CD14-positive monocyte (primary cell): ENCODE data around the gene ADAMTS9. TPM values are rescaled to one million over a fixed set of nuclear protein-coding genes. Genes with fewer than 3 reads are reported as not detected.

Source experiments
- DNase-seq, 3 donors: peaks; one replicate each; pipeline ENCODE4 v3.0.0-alpha.2; 2011 to 2022
- H2AFZ ChIP-seq: 2 replicates; pipeline ENCODE4 v1.6.0; 2012; ENCODE audit warnings: mild to moderate bottlenecking, low read depth, low read length, inconsistent platforms; ENCODE audit not compliant: insufficient read depth, poor library complexity, severe bottlenecking
- H3K27ac ChIP-seq, 2 donors: 1 replicate in 1 of 2; 2 replicates in 1 of 2; pipeline ENCODE4 v1.5.1; 2012 to 2013; ENCODE audit warnings: low read length in 2 of 2, control low read depth in 1 of 2, inconsistent platforms in 1 of 2, low read depth in 1 of 2, mild to moderate bottlenecking in 1 of 2
- H3K27me3 ChIP-seq, 2 donors: one replicate each; pipeline versions ENCODE4 v1.6.0 to v1.6.1; 2011 to 2013; ENCODE audit warnings: low read length in 2 of 2; ENCODE audit not compliant: control insufficient read depth in 2 of 2, insufficient read depth in 2 of 2
- H3K36me3 ChIP-seq, 2 donors: replicated peaks in 1 of 2; 1 replicate in 1 of 2; 2 replicates in 1 of 2; pipeline versions ENCODE4 v1.5.1 to v1.6.1; 2012 to 2013; ENCODE audit warnings: low read length in 2 of 2, control low read depth in 1 of 2, inconsistent platforms in 1 of 2, mild to moderate bottlenecking in 1 of 2; ENCODE audit not compliant: insufficient read depth in 2 of 2, control insufficient read depth in 1 of 2
- H3K4me1 ChIP-seq, 2 donors: 1 replicate in 1 of 2; 2 replicates in 1 of 2; pipeline versions ENCODE4 v1.5.1 to v1.6.1; 2012 to 2013; ENCODE audit warnings: low read length in 2 of 2, control low read depth in 1 of 2, inconsistent platforms in 1 of 2, mild to moderate bottlenecking in 1 of 2, moderate library complexity in 1 of 2; ENCODE audit not compliant: insufficient read depth in 2 of 2, control insufficient read depth in 1 of 2
- H3K4me2 ChIP-seq: replicated peaks from 2 replicates; pipeline ENCODE3; 2012; ENCODE audit warnings: low read length, moderate library complexity, mild to moderate bottlenecking; ENCODE audit not compliant: poor library complexity, severe bottlenecking; ENCODE audit errors: extremely low read depth
- H3K4me3 ChIP-seq, 3 experiments: fragments of 200-600 bp in 1 of 3; sonication (generic) in 1 of 3; replicated peaks in 1 of 3; 1 replicate in 2 of 3; 2 replicates in 1 of 3; pipeline ENCODE4 v1.5.1; 2011 to 2013; ENCODE audit warnings: low read length in 3 of 3, mild to moderate bottlenecking in 3 of 3, control low read depth in 2 of 3, low read depth in 2 of 3, inconsistent platforms in 1 of 3, moderate library complexity in 1 of 3
- H3K79me2 ChIP-seq: 2 replicates; pipeline ENCODE4 v1.6.0; 2012; ENCODE audit warnings: mild to moderate bottlenecking, control low read depth, inconsistent platforms, low read length, moderate library complexity; ENCODE audit not compliant: insufficient read depth
- H3K9ac ChIP-seq: 2 replicates; pipeline ENCODE4 v1.6.0; 2017; ENCODE audit warnings: low read length, mild to moderate bottlenecking; ENCODE audit not compliant: insufficient read depth, poor library complexity, severe bottlenecking
- H3K9me3 ChIP-seq, 2 donors: replicated peaks in 1 of 2; 1 replicate in 1 of 2; 2 replicates in 1 of 2; pipeline versions ENCODE4 v1.5.1 to v1.6.1; 2012 to 2013; ENCODE audit warnings: low read length in 2 of 2, control low read depth in 1 of 2; ENCODE audit not compliant: control insufficient read depth in 1 of 2, insufficient read depth in 1 of 2
- H4K20me1 ChIP-seq: 2 replicates; pipeline ENCODE4 v1.6.0; 2012; ENCODE audit warnings: mild to moderate bottlenecking, low read length, control low read depth, moderate library complexity; ENCODE audit not compliant: insufficient read depth
- H3K27ac Mint-ChIP-seq, 7 donors: one replicate each; pipeline ENCODE4 v1.8.0; 2020; ENCODE audit warnings: mild to moderate bottlenecking in 7 of 7, mixed read lengths in 7 of 7, moderate library complexity in 6 of 7, inconsistent platforms in 2 of 7
- H3K27me3 Mint-ChIP-seq, 3 donors: one replicate each; pipeline ENCODE4 v1.8.0; 2021 to 2022; ENCODE audit warnings: low read depth in 3 of 3, mild to moderate bottlenecking in 3 of 3, mixed read lengths in 3 of 3, moderate library complexity in 3 of 3, inconsistent platforms in 1 of 3
- H3K36me3 Mint-ChIP-seq, 2 donors: one replicate each; pipeline ENCODE4 v1.8.0; 2020; ENCODE audit warnings: mixed read lengths in 2 of 2, inconsistent platforms in 1 of 2, mild to moderate bottlenecking in 1 of 2
- H3K4me1 Mint-ChIP-seq: one replicate; pipeline ENCODE4 v1.8.0; 2020; ENCODE audit warnings: mild to moderate bottlenecking, mixed read lengths
- H3K4me3 Mint-ChIP-seq, 2 donors: one replicate each; pipeline ENCODE4 v1.8.0; 2020; ENCODE audit warnings: mild to moderate bottlenecking in 2 of 2, mixed read lengths in 2 of 2, moderate library complexity in 1 of 2
- H3K9me3 Mint-ChIP-seq, 7 donors: one replicate each; pipeline ENCODE4 v1.8.0; 2020 to 2022; ENCODE audit warnings: mixed read lengths in 7 of 7, mild to moderate bottlenecking in 6 of 7, moderate library complexity in 6 of 7, inconsistent platforms in 2 of 7
- CTCF ChIP-seq: fragments of 200-600 bp; IDR thresholded peaks from one replicate; pipeline ENCODE4 v1.8.0; 2022; ENCODE audit warnings: antibody characterized with exemption, mild to moderate bottlenecking
- WGBS: methylation state at CpG from one replicate; pipeline ENCODE4 v1.1.5; 2013; ENCODE audit warnings: missing lambda C conversion rate; ENCODE audit not compliant: insufficient coverage; 5-methylcytosine and 5-hydroxymethylcytosine counted together
- intact Hi-C, 2 donors: fragments of 100-400 bp; cut with micrococcal nuclease; formaldehyde crosslinking; loops; one replicate each; pipeline versions ENCODE4 v1.15.0 to v1.15.1; 2023
- polyA plus RNA-seq, 3 donors: library from polyadenylated mRNA; depleted of rRNA in 1 of 3; unstranded in 2 of 3; stranded (reverse) in 1 of 3; fragments of 300-500 nt in 2 of 3; fragments of >200 nt in 1 of 3; fragmentation: Illumina TruSeq in 2 of 3; gene quantifications; 1 replicate in 2 of 3; 2 replicates in 1 of 3; pipeline ENCODE4 v1.2.3, GENCODE V29; 2012 to 2021

ADAMTS9 gene
- polyA plus RNA-seq, 3 donors, result not detected

- Mint-ChIP-seq H3K4me1 (no peaks in the 10 kb centered on the region), H3K36me3 (no peaks in the 10 kb centered on the region), H3K27me3 (peaks cover 0 to 6% (median 0%) of the 10 kb centered on the region in 3 donors), H3K4me3 (no peak overlapping the region), H3K27ac (no peak overlapping the region), H3K9me3 (peaks cover 0 to 7% (median 3%) of the 10 kb centered on the region in 7 donors)
- Histone ChIP-seq H3K4me1 (no peaks in the 10 kb centered on the region), H3K9me3 (no peaks in the 10 kb centered on the region), H3K4me3 (no peak overlapping the region), H3K36me3 (no peaks in the 10 kb centered on the region), H2AFZ (no peak overlapping the region), H3K27ac (no peak overlapping the region), H3K4me2 (no peak overlapping the region), H3K9ac (no peak overlapping the region), H3K27me3 (no peaks in the 10 kb centered on the region), H3K79me2 (no peaks in the 10 kb centered on the region), H4K20me1 (no peaks in the 10 kb centered on the region)
- DNase-seq, result no peak
- intact Hi-C loops, result no loop called here
- 80% methylated on average over 2 of the region's 6 CpGs for WGBS
- TF ChIP-seq CTCF, result no peak
These were observed 169.3 kb downstream of the ADAMTS9 start for GRCh38 chr3:64518496-64518895.

DNA sequence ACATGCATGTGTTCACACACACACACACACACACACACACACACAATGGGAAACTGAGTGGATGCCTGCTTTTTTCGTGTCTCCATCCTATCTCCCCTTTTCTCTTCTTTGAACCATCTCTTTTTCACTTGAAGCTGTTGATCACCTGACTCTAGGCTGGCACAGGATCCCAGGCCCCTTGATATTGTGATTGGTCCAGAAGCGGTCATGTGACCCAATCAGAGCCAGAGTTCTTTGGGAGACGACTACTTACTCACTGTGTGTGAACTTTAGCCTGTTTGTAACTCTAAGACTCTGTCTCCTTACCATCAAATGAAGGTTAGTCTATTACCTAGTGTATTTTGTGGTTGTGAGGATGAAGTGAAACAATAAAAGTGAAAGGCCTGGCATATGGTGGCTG is 172.9 kb downstream of the ADAMTS9 start:
- no peaks in the 10 kb centered on the region for H3K9me3 ChIP-seq
- TF ChIP-seq CTCF, result no peak
- H3K27ac Mint-ChIP-seq, result no peak overlapping the region
- H3K9me3 Mint-ChIP-seq, result peaks cover 0 to 7% (median 1%) of the 10 kb centered on the region in 7 donors
- no peak overlapping the region for H3K4me3 Mint-ChIP-seq
- no peak overlapping the region for H3K9ac ChIP-seq
- 83% methylated on average over 1 of the region's 3 CpGs for WGBS
- H3K36me3 ChIP-seq, result no peaks in the 10 kb centered on the region
- H3K27me3 Mint-ChIP-seq, result peaks cover 0 to 1% (median 0%) of the 10 kb centered on the region in 3 donors
- H4K20me1 ChIP-seq, result no peaks in the 10 kb centered on the region
- no peaks in the 10 kb centered on the region for H3K4me1 Mint-ChIP-seq
- no peaks in the 10 kb centered on the region for H3K27me3 ChIP-seq
- no peak overlapping the region for H2AFZ ChIP-seq
- no peak overlapping the region for H3K27ac ChIP-seq
- no peak overlapping the region for H3K4me3 ChIP-seq
- no peaks in the 10 kb centered on the region for H3K4me1 ChIP-seq
- intact Hi-C loops, result no loop called here
- no peak overlapping the region for H3K4me2 ChIP-seq
- no peaks in the 10 kb centered on the region for H3K79me2 ChIP-seq
- H3K36me3 Mint-ChIP-seq, result no peaks in the 10 kb centered on the region
- no peak for DNase-seq
